Loucy (cell line): Measurements from ENCODE around the gene COQ8B.

Source experiments
- CTCF ChIP-seq: fragments of 200-600 bp; sonication (generic); conservative IDR thresholded peaks from 2 replicates; pipeline ENCODE4 v1.5.1; 2014; ENCODE audit warnings: mild to moderate bottlenecking, antibody characterized with exemption, low read length
- EZH2phosphoT487 ChIP-seq: fragments of 200-600 bp; IDR thresholded peaks from 2 replicates; pipeline ENCODE4 v1.6.1; 2018; ENCODE audit warnings: antibody characterized with exemption, mild to moderate bottlenecking, moderate library complexity, borderline replicate concordance

GRCh38 chr19:40683437-40683836 is 33.2 kb downstream of the COQ8B start:
- TF ChIP-seq EZH2phosphoT487 (no peak), CTCF (no peak)
